ENCODE data around the gene TRUB1. TPM values are rescaled to one million over a fixed set of nuclear protein-coding genes. Genes with fewer than 3 reads are reported as not detected.

The TRUB1 gene
- total RNA-seq, 2 experiments from 2014 or later: 18.7 to 25.1 TPM

DNA sequence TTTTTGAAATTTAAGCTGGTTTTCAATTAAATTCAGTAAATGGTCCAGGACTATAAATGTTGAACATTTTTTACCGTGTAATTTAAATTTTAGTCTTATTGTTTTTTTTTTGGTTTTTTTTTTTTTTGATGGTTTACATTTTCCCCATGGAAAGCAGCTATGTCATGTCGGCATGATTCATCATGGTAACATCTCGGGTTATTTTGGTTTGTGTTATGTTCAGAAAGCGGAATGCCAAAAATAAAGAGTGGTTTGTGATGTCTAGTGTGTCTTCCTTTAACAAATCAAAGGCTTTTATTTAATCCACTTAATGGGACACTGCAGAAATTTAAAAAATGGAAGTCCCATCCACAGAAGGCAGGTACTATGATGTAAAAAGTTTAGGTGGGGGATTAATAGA is 58.5 kb downstream of the TRUB1 start:
- Histone ChIP-seq H3K27ac (ENCODE audit: low read depth, low read length, poor library complexity, severe bottlenecking) (no peak overlapping the region), H2AFZ (ENCODE audit: low read length) (no peak overlapping the region), H3K79me2 (ENCODE audit: insufficient read depth, low read depth, low read length) (no peaks in the 10 kb centered on the region), H3K4me2 (ENCODE audit: low read length) (no peak overlapping the region), H3K4me3 (ENCODE audit: low read depth, low read length, poor library complexity, severe bottlenecking) (no peak overlapping the region), H3K4me1 (ENCODE audit: insufficient read depth, low read length, poor library complexity, severe bottlenecking) (peaks cover 12% of the 10 kb centered on the region), H4K20me1 (ENCODE audit: insufficient read depth, low read length) (no peaks in the 10 kb centered on the region), H3K9me2 (ENCODE audit: insufficient read depth, low read length) (no peaks in the 10 kb centered on the region), H3K36me3 (ENCODE audit: insufficient read depth, low read length) (no peaks in the 10 kb centered on the region), H3K9me3 (ENCODE audit: low read length) (no peaks in the 10 kb centered on the region)
- no TSS peak for BruUV-seq (replicated peaks)
- POLR2A ChIA-PET: no interaction called here
- intact Hi-C loops (cut with micrococcal nuclease; ENCODE audit: unreplicated experiment): no loop called here
- no peak for DNase-seq (ENCODE audit: low spot score)
- TF ChIP-seq EZH2phosphoT487 (IDR thresholded peaks at IDR 0.05; ENCODE audit: borderline replicate concordance, low read depth, low read length): no peak
- TF ChIP-seq, protein P1, sequence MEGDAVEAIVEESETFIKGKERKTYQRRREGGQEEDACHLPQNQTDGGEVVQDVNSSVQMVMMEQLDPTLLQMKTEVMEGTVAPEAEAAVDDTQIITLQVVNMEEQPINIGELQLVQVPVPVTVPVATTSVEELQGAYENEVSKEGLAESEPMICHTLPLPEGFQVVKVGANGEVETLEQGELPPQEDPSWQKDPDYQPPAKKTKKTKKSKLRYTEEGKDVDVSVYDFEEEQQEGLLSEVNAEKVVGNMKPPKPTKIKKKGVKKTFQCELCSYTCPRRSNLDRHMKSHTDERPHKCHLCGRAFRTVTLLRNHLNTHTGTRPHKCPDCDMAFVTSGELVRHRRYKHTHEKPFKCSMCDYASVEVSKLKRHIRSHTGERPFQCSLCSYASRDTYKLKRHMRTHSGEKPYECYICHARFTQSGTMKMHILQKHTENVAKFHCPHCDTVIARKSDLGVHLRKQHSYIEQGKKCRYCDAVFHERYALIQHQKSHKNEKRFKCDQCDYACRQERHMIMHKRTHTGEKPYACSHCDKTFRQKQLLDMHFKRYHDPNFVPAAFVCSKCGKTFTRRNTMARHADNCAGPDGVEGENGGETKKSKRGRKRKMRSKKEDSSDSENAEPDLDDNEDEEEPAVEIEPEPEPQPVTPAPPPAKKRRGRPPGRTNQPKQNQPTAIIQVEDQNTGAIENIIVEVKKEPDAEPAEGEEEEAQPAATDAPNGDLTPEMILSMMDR (conservative IDR thresholded peaks at IDR 0.05; ENCODE audit: low read length): no peak
- CTCF ChIA-PET (ENCODE audit: unreplicated experiment): no interaction called here

DNA sequence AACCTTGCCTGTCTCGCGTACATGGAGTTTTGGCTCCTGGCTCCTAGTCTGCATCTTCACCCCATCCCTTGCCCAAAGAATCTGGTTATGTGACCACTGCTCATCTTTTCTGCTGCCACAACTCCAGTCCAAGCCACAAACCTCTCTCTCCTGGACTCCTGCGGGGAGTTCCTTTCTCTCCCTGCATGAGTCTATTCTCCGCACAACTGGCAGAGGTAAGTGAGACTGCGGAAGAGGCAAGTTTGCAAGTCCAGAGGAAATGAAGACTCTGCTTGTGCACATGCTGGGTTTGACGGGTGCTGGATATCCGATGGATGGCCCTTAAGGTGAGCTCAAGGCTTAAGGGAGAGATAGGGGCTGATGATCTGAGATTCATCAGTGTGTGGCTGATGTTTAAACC is 61.0 kb downstream of the TRUB1 start:
- intact Hi-C loops (cut with micrococcal nuclease; ENCODE audit: unreplicated experiment): no loop called here
- CTCF ChIA-PET (ENCODE audit: unreplicated experiment): no interaction called here
- no peak for TF ChIP-seq EZH2phosphoT487 (IDR thresholded peaks at IDR 0.05; ENCODE audit: borderline replicate concordance, low read depth, low read length)
- TF ChIP-seq, protein P1 (conservative IDR thresholded peaks at IDR 0.05; ENCODE audit: low read length): no peak

DNA sequence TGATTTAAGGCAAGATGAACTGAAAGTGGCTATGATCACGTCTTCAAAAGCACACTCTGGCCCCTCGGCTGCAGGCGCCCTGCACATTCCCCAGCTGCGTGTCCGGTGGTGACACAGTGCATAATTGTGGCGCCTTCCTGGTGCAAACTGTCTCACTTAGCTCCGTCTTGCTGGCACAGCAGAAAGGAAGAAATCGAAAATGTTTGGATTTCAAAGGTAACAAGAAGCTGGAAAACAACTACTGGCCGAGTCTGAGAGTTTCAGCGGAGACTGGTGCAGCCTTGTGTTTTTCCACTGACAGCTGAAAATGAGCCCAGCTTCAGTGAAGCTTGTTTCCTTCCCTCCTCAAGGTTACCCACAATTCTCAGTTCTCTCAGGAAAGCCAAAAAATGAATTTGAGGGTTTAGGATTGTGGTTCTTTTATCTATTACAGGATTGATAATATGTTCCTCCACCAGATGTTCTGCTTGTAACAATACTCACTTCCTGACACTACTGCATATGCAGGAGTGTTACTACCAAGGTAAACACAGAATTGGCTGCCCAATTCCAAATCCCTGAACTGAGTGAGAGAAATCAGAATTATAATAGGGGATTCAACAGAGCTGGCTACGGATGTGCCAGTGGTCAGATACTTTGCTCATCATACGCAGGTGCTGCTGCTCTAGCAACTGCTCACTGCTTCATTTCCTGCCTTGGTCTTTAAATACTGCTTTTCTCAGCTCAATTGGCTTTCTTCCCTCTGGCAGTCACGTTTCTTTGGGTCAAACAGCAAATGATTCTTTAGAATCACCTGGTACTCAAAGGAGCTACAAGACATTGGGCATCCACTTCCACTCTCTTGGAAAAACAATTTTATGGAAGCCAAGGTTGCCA is 63.7 kb downstream of the TRUB1 start:
- Histone ChIP-seq H2AFZ (ENCODE audit: low read length) (peak overlapping the region; percentile 88), H3K79me2 (ENCODE audit: insufficient read depth, low read depth, low read length) (no peaks in the 10 kb centered on the region), H3K9me2 (ENCODE audit: insufficient read depth, low read length) (no peaks in the 10 kb centered on the region), H3K4me3 (ENCODE audit: low read depth, low read length, poor library complexity, severe bottlenecking) (peak overlapping the region; percentile 53), H3K27ac (ENCODE audit: low read depth, low read length, poor library complexity, severe bottlenecking) (peak overlapping the region; percentile 88), H3K36me3 (ENCODE audit: insufficient read depth, low read length) (no peaks in the 10 kb centered on the region), H3K4me1 (ENCODE audit: insufficient read depth, low read length, poor library complexity, severe bottlenecking) (peaks cover 25% of the 10 kb centered on the region), H3K9me3 (ENCODE audit: low read length) (no peaks in the 10 kb centered on the region), H3K4me2 (ENCODE audit: low read length) (peak overlapping the region; percentile 68), H4K20me1 (ENCODE audit: insufficient read depth, low read length) (no peaks in the 10 kb centered on the region)
- no TSS peak for BruUV-seq (replicated peaks)
- peak; percentile 65 for DNase-seq (ENCODE audit: low spot score)
- intact Hi-C loops (cut with micrococcal nuclease; ENCODE audit: unreplicated experiment): no loop called here
- CTCF ChIA-PET (ENCODE audit: unreplicated experiment): interaction anchor here (0.6 to 1.5 kb wide), 5 partner anchors 9 to 529 kb away, joined by 3 to 6 read pairs (median 3); no protein-coding TSS in a partner anchor
- no peak for TF ChIP-seq EZH2phosphoT487 (IDR thresholded peaks at IDR 0.05; ENCODE audit: borderline replicate concordance, low read depth, low read length)
- TF ChIP-seq, protein P1 (conservative IDR thresholded peaks at IDR 0.05; ENCODE audit: low read length): no peak
- POLR2A ChIA-PET: interaction anchor here (0.6 to 2.5 kb wide), 15 partner anchors 9 to 462 kb away, joined by 3 to 8 read pairs (median 4); partner anchors contain the start of gene TRUB1

More for the DNA sequence above, 61.0 kb downstream of the TRUB1 start:
- H2AFZ ChIP-seq (ENCODE audit: low read length): no peak overlapping the region
- H3K27ac ChIP-seq (ENCODE audit: low read depth, low read length, poor library complexity, severe bottlenecking): no peak overlapping the region
- no peak overlapping the region for H3K4me2 ChIP-seq (ENCODE audit: low read length)
- H3K79me2 ChIP-seq (ENCODE audit: insufficient read depth, low read depth, low read length): no peaks in the 10 kb centered on the region
- DNase-seq (ENCODE audit: low spot score): no peak
- H3K36me3 ChIP-seq (ENCODE audit: insufficient read depth, low read length): no peaks in the 10 kb centered on the region
- no peaks in the 10 kb centered on the region for H3K9me2 ChIP-seq (ENCODE audit: insufficient read depth, low read length)
- BruUV-seq (replicated peaks): no TSS peak
- peaks cover 25% of the 10 kb centered on the region for H3K4me1 ChIP-seq (ENCODE audit: insufficient read depth, low read length, poor library complexity, severe bottlenecking)
- POLR2A ChIA-PET: no interaction called here
- H3K4me3 ChIP-seq (ENCODE audit: low read depth, low read length, poor library complexity, severe bottlenecking): no peak overlapping the region
- H3K9me3 ChIP-seq (ENCODE audit: low read length): no peaks in the 10 kb centered on the region
- no peaks in the 10 kb centered on the region for H4K20me1 ChIP-seq (ENCODE audit: insufficient read depth, low read length)

Data from OCI-LY7 (cell line).